ENCODE results near the gene NHLH1.
A peak's percentile ranks its signal among the peaks of the same experiment; 100 is the strongest.

NHLH1 gene

GRCh38 chr1:160366731-160367515 lies at the start of gene NHLH1:
NHLH1 (plus strand) TSS chr1:160367071; CDS start chr1:160370732, 3,661 bp downstream.
- DNase-seq = no peak

GRCh38 chr1:160322831-160323230 lies 44.0 kb upstream of the NHLH1 start:
- no peak for DNase-seq

GRCh38 chr1:160325252-160325651 lies 41.6 kb upstream of the NHLH1 start:
- no peak for DNase-seq

- no peak for DNase-seq
These were observed 40.5 kb upstream of the NHLH1 start for GRCh38 chr1:160326418-160326817.

- DNase-seq = no peak
These were observed 38.7 kb upstream of the NHLH1 start for GRCh38 chr1:160328184-160328583.

GRCh38 chr1:160330119-160330518 lies 36.8 kb upstream of the NHLH1 start:
- DNase-seq = no peak

- DNase-seq = no peak
These were observed 34.4 kb upstream of the NHLH1 start for GRCh38 chr1:160332516-160332915.

GRCh38 chr1:160338580-160338979 lies 28.3 kb upstream of the NHLH1 start:
- no peak for DNase-seq

- DNase-seq = no peak
These were observed 26.7 kb upstream of the NHLH1 start for GRCh38 chr1:160340146-160340545.

GRCh38 chr1:160340866-160341265 lies 26.0 kb upstream of the NHLH1 start:
- DNase-seq = no peak

- DNase-seq = no peak
These were observed 24.3 kb upstream of the NHLH1 start for GRCh38 chr1:160342526-160342925.

GRCh38 chr1:160342953-160343869 lies 23.7 kb upstream of the NHLH1 start, which contains the start of the genes COPA and NCSTN:
COPA (minus strand) TSS chr1:160343250; CDS start chr1:160343170, 80 bp downstream.
NCSTN (plus strand) TSS chr1:160343383; CDS start chr1:160343397, 14 bp downstream.
- DNase-seq = peak; percentile 80

GRCh38 chr1:160344241-160344640 lies 22.6 kb upstream of the NHLH1 start:
- no peak for DNase-seq

GRCh38 chr1:160344936-160345335 lies 21.9 kb upstream of the NHLH1 start:
- DNase-seq = no peak

- DNase-seq = no peak
These were observed 20.4 kb upstream of the NHLH1 start for GRCh38 chr1:160346463-160346862.

GRCh38 chr1:160346958-160347357 lies 19.9 kb upstream of the NHLH1 start:
- DNase-seq = no peak

- no peak for DNase-seq
These were observed 15.2 kb upstream of the NHLH1 start for GRCh38 chr1:160351629-160352028.

GRCh38 chr1:160352555-160352954 lies 14.3 kb upstream of the NHLH1 start:
- no peak for DNase-seq

GRCh38 chr1:160353223-160353622 lies 13.6 kb upstream of the NHLH1 start:
- no peak for DNase-seq

GRCh38 chr1:160354388-160354985 lies 12.4 kb upstream of the NHLH1 start:
- no peak for DNase-seq

GRCh38 chr1:160357286-160358002 lies 9.4 kb upstream of the NHLH1 start:
- DNase-seq = no peak

GRCh38 chr1:160358073-160358472 lies 8.8 kb upstream of the NHLH1 start:
- no peak for DNase-seq
